ENCODE data around the gene CAPN5. TPM values are rescaled to one million over a fixed set of nuclear protein-coding genes. Genes with fewer than 3 reads are reported as not detected.

The CAPN5 gene
- total RNA-seq, 1 donor from 2014 or later, result 6.5 TPM

DNA sequence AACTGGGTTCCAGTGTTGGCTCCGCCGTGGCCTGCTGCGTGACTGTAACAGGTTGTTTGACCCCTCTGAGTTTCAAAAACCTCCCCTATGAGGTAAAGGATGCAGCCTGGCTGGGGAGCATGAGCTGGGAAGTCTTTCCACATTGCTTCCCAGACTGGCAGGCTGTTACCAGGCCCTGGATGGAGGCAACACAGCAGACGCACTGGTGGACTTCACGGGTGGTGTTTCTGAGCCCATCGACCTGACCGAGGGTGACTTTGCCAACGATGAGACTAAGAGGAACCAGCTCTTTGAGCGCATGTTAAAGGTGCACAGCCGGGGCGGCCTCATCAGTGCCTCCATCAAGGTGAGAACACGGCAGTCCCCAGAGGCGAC, 47.3 kb downstream of the CAPN5 start:
- TF ChIP-seq, protein P1, sequence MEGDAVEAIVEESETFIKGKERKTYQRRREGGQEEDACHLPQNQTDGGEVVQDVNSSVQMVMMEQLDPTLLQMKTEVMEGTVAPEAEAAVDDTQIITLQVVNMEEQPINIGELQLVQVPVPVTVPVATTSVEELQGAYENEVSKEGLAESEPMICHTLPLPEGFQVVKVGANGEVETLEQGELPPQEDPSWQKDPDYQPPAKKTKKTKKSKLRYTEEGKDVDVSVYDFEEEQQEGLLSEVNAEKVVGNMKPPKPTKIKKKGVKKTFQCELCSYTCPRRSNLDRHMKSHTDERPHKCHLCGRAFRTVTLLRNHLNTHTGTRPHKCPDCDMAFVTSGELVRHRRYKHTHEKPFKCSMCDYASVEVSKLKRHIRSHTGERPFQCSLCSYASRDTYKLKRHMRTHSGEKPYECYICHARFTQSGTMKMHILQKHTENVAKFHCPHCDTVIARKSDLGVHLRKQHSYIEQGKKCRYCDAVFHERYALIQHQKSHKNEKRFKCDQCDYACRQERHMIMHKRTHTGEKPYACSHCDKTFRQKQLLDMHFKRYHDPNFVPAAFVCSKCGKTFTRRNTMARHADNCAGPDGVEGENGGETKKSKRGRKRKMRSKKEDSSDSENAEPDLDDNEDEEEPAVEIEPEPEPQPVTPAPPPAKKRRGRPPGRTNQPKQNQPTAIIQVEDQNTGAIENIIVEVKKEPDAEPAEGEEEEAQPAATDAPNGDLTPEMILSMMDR (IDR thresholded peaks at IDR 0.05), result no peak
- DNase-seq (no peak), ATAC-seq (no peak)
- Histone ChIP-seq H3K36me3 (no peaks in the 10 kb centered on the region), H3K27me3 (no peaks in the 10 kb centered on the region), H3K27ac (no peak overlapping the region), H3K9me3 (no peaks in the 10 kb centered on the region), H3K4me3 (no peak overlapping the region), H3K4me1 (no peaks in the 10 kb centered on the region)
- intact Hi-C loops (cut with DNase I), result no loop called here

DNA sequence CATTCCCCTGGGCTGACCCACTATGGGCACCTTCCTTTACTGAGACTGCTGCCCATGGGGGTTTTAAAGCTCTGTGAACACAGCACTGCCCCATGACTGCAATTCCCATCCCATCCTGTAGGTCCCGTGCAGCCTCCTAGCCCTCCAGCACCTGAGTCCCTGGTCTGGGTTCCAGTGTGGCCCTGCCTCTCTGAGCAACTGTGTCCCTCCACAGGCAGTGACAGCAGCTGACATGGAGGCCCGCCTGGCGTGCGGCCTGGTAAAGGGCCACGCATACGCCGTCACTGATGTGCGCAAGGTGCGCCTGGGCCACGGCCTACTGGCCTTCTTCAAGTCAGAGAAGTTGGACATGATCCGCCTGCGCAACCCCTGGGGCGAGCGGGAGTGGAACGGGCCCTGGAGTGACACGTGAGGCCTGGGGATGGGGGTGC, 48.4 kb downstream of the CAPN5 start:
- H3K27me3 ChIP-seq, result no peaks in the 10 kb centered on the region
- no peak overlapping the region for H3K27ac ChIP-seq
- intact Hi-C loops (cut with DNase I), result no loop called here
- H3K9me3 ChIP-seq, result no peaks in the 10 kb centered on the region
- no peaks in the 10 kb centered on the region for H3K4me1 ChIP-seq
- no peak overlapping the region for H3K4me3 ChIP-seq
- TF ChIP-seq, protein P1 (IDR thresholded peaks at IDR 0.05), result no peak
- ATAC-seq (no peak), DNase-seq (no peak)
- no peaks in the 10 kb centered on the region for H3K36me3 ChIP-seq

DNA sequence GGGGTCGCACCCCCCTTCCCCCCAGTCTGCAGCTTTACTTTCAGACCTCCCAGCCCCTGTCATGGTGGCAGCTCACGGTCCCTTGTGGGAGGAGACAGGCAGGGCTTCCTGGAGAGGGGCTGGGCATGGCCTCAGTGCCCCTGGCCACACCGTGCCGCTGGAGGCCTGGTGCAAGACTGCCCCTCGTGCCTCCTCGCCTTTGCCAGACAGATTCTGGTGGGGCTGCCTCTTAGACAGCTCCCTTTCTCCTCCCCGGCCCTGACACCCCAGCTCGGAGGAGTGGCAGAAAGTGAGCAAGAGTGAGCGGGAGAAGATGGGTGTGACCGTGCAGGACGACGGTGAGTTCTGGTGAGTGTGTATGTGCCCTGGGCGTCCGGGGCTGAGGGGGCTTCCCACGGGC, 49.2 kb downstream of the CAPN5 start:
- TF ChIP-seq, protein P1 (IDR thresholded peaks at IDR 0.05), result no peak
- Histone ChIP-seq H3K36me3 (peaks cover 4% of the 10 kb centered on the region), H3K27ac (no peak overlapping the region), H3K4me1 (no peaks in the 10 kb centered on the region), H3K4me3 (no peak overlapping the region), H3K9me3 (no peaks in the 10 kb centered on the region), H3K27me3 (no peaks in the 10 kb centered on the region)
- ATAC-seq (no peak), DNase-seq (no peak)
- intact Hi-C loops (cut with DNase I), result no loop called here

DNA sequence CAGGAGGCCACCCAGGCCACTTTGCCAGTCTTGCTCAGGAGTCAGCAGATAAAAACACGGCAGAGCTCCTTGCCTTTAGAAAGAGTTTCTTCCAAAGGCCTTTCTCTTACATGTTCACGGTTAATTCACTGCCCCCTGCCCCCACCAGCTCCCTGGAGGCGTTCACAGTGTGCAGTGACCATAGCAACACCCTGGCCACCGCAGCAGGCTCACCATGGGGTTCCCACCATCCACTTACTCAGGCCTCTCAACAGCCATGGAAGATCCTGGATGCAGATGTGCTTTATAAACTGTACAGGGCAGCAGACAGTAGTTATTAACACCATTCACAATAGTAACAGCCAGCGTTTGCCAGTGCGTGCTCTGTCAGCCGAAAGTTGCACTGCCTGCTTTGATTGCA, 50.7 kb downstream of the CAPN5 start:
- TF ChIP-seq, protein P1 (IDR thresholded peaks at IDR 0.05), result no peak
- ATAC-seq (no peak), DNase-seq (no peak)
- Histone ChIP-seq H3K4me1 (no peaks in the 10 kb centered on the region), H3K36me3 (peaks cover 8% of the 10 kb centered on the region), H3K27ac (no peak overlapping the region), H3K4me3 (no peak overlapping the region), H3K9me3 (no peaks in the 10 kb centered on the region), H3K27me3 (no peaks in the 10 kb centered on the region)
- intact Hi-C loops (cut with DNase I), result no loop called here

DNA sequence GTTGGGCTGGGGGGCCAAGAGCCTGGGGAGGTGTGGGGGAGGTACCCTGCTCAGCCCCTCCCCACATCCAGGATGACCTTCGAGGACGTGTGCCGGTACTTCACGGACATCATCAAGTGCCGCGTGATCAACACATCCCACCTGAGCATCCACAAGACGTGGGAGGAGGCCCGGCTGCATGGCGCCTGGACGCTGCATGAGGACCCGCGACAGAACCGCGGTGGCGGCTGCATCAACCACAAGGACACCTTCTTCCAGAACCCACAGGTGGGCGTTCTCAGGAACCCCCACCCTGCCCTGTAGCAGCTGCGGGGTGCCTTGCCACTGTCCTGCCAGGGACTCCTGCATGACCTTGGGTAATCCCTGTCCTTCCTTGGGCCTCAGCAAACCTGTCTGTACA, 51.3 kb downstream of the CAPN5 start:
- intact Hi-C loops (cut with DNase I), result no loop called here
- TF ChIP-seq, protein P1 (IDR thresholded peaks at IDR 0.05), result no peak
- Histone ChIP-seq H3K4me3 (no peak overlapping the region), H3K27ac (no peak overlapping the region), H3K27me3 (no peaks in the 10 kb centered on the region), H3K36me3 (peaks cover 8% of the 10 kb centered on the region), H3K9me3 (no peaks in the 10 kb centered on the region), H3K4me1 (no peaks in the 10 kb centered on the region)
- ATAC-seq, result no peak
- DNase-seq, result no peak

DNA sequence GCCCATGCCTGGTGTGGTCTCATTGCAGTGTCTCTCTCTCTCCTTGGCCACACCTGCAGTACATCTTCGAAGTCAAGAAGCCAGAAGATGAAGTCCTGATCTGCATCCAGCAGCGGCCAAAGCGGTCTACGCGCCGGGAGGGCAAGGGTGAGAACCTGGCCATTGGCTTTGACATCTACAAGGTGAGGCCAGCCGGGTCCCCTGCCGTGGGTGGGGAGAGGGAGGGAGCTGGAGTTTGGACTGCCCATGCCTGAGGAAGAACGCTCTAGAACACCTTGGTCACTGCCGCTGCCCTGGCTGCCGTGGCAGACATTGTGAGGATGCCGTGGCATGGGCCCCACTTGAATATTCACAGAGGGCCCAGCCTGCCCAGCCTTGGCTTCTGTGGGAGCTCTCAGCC, 52.2 kb downstream of the CAPN5 start:
- intact Hi-C loops (cut with DNase I), result no loop called here
- TF ChIP-seq, protein P1 (IDR thresholded peaks at IDR 0.05), result no peak
- H3K4me1 ChIP-seq, result no peaks in the 10 kb centered on the region
- DNase-seq (no peak), ATAC-seq (no peak)
- no peak overlapping the region for H3K4me3 ChIP-seq
- no peaks in the 10 kb centered on the region for H3K9me3 ChIP-seq
- no peaks in the 10 kb centered on the region for H3K27me3 ChIP-seq
- no peak overlapping the region for H3K27ac ChIP-seq
- H3K36me3 ChIP-seq, result peaks cover 8% of the 10 kb centered on the region
